ENCODE measurements around the gene SLC15A4. TPM values are rescaled to one million over a fixed set of nuclear protein-coding genes. Genes with fewer than 3 reads are reported as not detected.

The SLC15A4 gene
- total and polyA plus RNA-seq, 2 of the 4 experiments (the other 2 are of a cell fraction), result 15.4 to 21.9 TPM

- Histone ChIP-seq H3K4ac (ENCODE audit: low read depth, low read length) (no peak overlapping the region), H3K36me3 (ENCODE audit: control insufficient read depth, insufficient read depth, low read length) (no peaks in the 10 kb centered on the region), H4K8ac (ENCODE audit: low read depth in 2 of 2, low read length in 2 of 2) (no peak overlapping the region), H2BK120ac (ENCODE audit: low read depth, low read length) (no peak overlapping the region), H3K9ac (ENCODE audit: low read depth, low read length) (no peak overlapping the region), H3K27me3 (ENCODE audit: control insufficient read depth, insufficient read depth, low read length) (no peaks in the 10 kb centered on the region), H3K56ac (ENCODE audit: extremely low read depth, insufficient read depth, low read length) (no peak overlapping the region), H2BK20ac (ENCODE audit: low read depth, low read length) (no peak overlapping the region), H2AK9ac (replicated peaks; ENCODE audit: low read depth, low read length, poor library complexity) (no peak overlapping the region), H4K20me1 (ENCODE audit: insufficient read depth, low read length) (no peaks in the 10 kb centered on the region), H3K4me1 (ENCODE audit: control insufficient read depth, insufficient read depth, low read length) (no peaks in the 10 kb centered on the region), H2AFZ (replicated peaks; ENCODE audit: low read length, poor library complexity) (no peak overlapping the region), H3K18ac (ENCODE audit: low read depth, low read length) (no peak overlapping the region), H4K5ac (ENCODE audit: low read depth, low read length) (no peak overlapping the region), H3K14ac (replicated peaks; ENCODE audit: low read depth, low read length) (no peak overlapping the region), H2BK5ac (ENCODE audit: low read depth, low read length, poor library complexity, severe bottlenecking) (no peak overlapping the region), H3K4me2 (ENCODE audit: low read depth, low read length) (no peak overlapping the region), H3K4me3 (ENCODE audit: insufficient read depth, low read depth, low read length) (no peak overlapping the region), H3K79me1 (ENCODE audit: low read depth in 1 of 2, low read length in 2 of 2) (no peaks in the 10 kb centered on the region), H2AK5ac (ENCODE audit: low read depth, low read length) (no peak overlapping the region), H3K23ac (ENCODE audit: low read depth, low read length) (no peak overlapping the region), H4K91ac (ENCODE audit: insufficient read depth, low read depth, low read length) (no peak overlapping the region), H2BK15ac (ENCODE audit: low read depth, low read length) (no peak overlapping the region), H3K9me3 (ENCODE audit: control insufficient read depth, insufficient read depth, low read length) (peaks cover 3% of the 10 kb centered on the region), H3K27ac (ENCODE audit: insufficient read depth, low read length) (no peak overlapping the region), H3K9me1 (ENCODE audit: insufficient read depth, low read length) (no peaks in the 10 kb centered on the region)
- intact Hi-C loops (cut with micrococcal nuclease) (no loop called here), dilution Hi-C loops (cut with HindIII; ENCODE audit: low sequenced_read_pairs, unreplicated experiment) (no loop called here), in situ Hi-C loops (cut with MboI; ENCODE audit: low sequenced_read_pairs) (no loop called here)
- DNase-seq, result no peak
- no peak for ATAC-seq (ENCODE audit: low read depth)
- CTCF ChIA-PET, result no interaction called here
- POLR2A ChIA-PET (ENCODE audit: unreplicated experiment), result no interaction called here
- BruUV-seq (replicated peaks), result no TSS peak
- 6% methylated on average over 25 of the region's 74 CpGs; no CpG with 5 or more reads in 1 of the 2 experiments for WGBS, 2 experiments (ENCODE audit: extremely low coverage in 2 of 2, insufficient read length in 1 of 2)
- TF ChIP-seq RCOR1 (IDR thresholded peaks at IDR 0.05; ENCODE audit: insufficient replicate concordance, low read length) (no peak), BHLHE40 (IDR thresholded peaks at IDR 0.05; ENCODE audit: low read depth, low read length) (no peak), RFX5 (IDR thresholded peaks at IDR 0.05; ENCODE audit: low read depth, low read length) (no peak), FOS (IDR thresholded peaks at IDR 0.05; ENCODE audit: low read depth, low read length) (no peak)
Measured at GRCh38 chr12:128853600-128854197, 29.9 kb upstream of the SLC15A4 start.

Data from IMR-90 (cell line).